ENCODE data around the gene PTPN1. TPM values are rescaled to one million over a fixed set of nuclear protein-coding genes. Genes with fewer than 3 reads are reported as not detected.
A peak's percentile ranks its signal among the peaks of the same experiment; 100 is the strongest.

The PTPN1 gene
- total and polyA plus RNA-seq, 2 of the 4 experiments (the other 2 are of a cell fraction) = 31.7 to 37.4 TPM

- TF ChIP-seq CEBPB (IDR thresholded peaks at IDR 0.05; ENCODE audit: low read depth, low read length) (0 out of 2 replicates have a peak, but pooled peaks have one; percentile 5), USF2 (IDR thresholded peaks at IDR 0.05; ENCODE audit: low read depth, low read length) (no peak)
- Histone ChIP-seq H3K56ac (ENCODE audit: extremely low read depth, insufficient read depth, low read length) (no peak overlapping the region), H2AK5ac (ENCODE audit: low read depth, low read length) (peak overlapping the region; percentile 65), H3K4me2 (ENCODE audit: low read depth, low read length) (no peak overlapping the region), H4K8ac (ENCODE audit: low read depth in 2 of 2, low read length in 2 of 2) (peak overlapping the region in 1 of 2 experiments; percentile 45; a peak in 2 of 4 replicates), H3K9ac (ENCODE audit: low read depth, low read length) (no peak overlapping the region; the same call in 1 of the 2 replicates), H3K4me1 (ENCODE audit: control insufficient read depth, insufficient read depth, low read length) (peaks cover 32% of the 10 kb centered on the region), H3K9me3 (ENCODE audit: control insufficient read depth, insufficient read depth, low read length) (no peaks in the 10 kb centered on the region), H3K36me3 (ENCODE audit: control insufficient read depth, insufficient read depth, low read length) (peaks cover 45% of the 10 kb centered on the region), H3K4me3 (ENCODE audit: insufficient read depth, low read depth, low read length) (no peak overlapping the region), H3K23ac (ENCODE audit: low read depth, low read length) (peak overlapping the region; percentile 59; the same call in 1 of the 2 replicates), H4K5ac (ENCODE audit: low read depth, low read length) (peak overlapping the region; percentile 8; the same call in 1 of the 2 replicates), H3K9me1 (ENCODE audit: insufficient read depth, low read length) (peaks cover 27% of the 10 kb centered on the region), H3K79me1 (ENCODE audit: low read depth in 1 of 2, low read length in 2 of 2) (peaks cover 63 to 91% of the 10 kb centered on the region in 2 experiments), H2AFZ (replicated peaks; ENCODE audit: low read length, poor library complexity) (no peak overlapping the region), H3K27ac (ENCODE audit: insufficient read depth, low read length) (peak overlapping the region; percentile 23; the same call in 1 of the 2 replicates), H3K27me3 (ENCODE audit: control insufficient read depth, insufficient read depth, low read length) (no peaks in the 10 kb centered on the region), H2BK120ac (ENCODE audit: low read depth, low read length) (peak overlapping the region; percentile 28; the same call in 1 of the 2 replicates), H3K4ac (ENCODE audit: low read depth, low read length) (peak overlapping the region; percentile 74), H2AK9ac (replicated peaks; ENCODE audit: low read depth, low read length, poor library complexity) (no peak overlapping the region), H3K18ac (ENCODE audit: low read depth, low read length) (peak overlapping the region; percentile 8; the same call in 1 of the 2 replicates), H2BK5ac (ENCODE audit: low read depth, low read length, poor library complexity, severe bottlenecking) (peak overlapping the region; percentile 44), H2BK15ac (ENCODE audit: low read depth, low read length) (peak overlapping the region; percentile 93; the same call in 2 of the 3 replicates), H2BK20ac (ENCODE audit: low read depth, low read length) (no peak overlapping the region; the same call in 1 of the 2 replicates), H4K91ac (ENCODE audit: insufficient read depth, low read depth, low read length) (no peak overlapping the region; the same call in 1 of the 2 replicates), H4K20me1 (ENCODE audit: insufficient read depth, low read length) (peaks cover 21% of the 10 kb centered on the region; the same call in 1 of the 2 replicates), H3K14ac (replicated peaks; ENCODE audit: low read depth, low read length) (peak overlapping the region; percentile 15; the same call in 1 of the 2 replicates)
- intact Hi-C loops (cut with micrococcal nuclease) (no loop called here), dilution Hi-C loops (cut with HindIII; ENCODE audit: low sequenced_read_pairs, unreplicated experiment) (no loop called here), in situ Hi-C loops (cut with MboI; ENCODE audit: low sequenced_read_pairs) (no loop called here)
- DNase-seq (no peak), ATAC-seq (ENCODE audit: low read depth) (no peak)
- no TSS peak for BruUV-seq (replicated peaks)
- ChIA-PET POLR2A (ENCODE audit: unreplicated experiment) (no interaction called here), CTCF (no interaction called here)
- WGBS, 2 experiments (ENCODE audit: extremely low coverage in 2 of 2, insufficient read length in 1 of 2) = 100% methylated on average over 2 of the region's 3 CpGs; no CpG with 5 or more reads in 1 of the 2 experiments
Measured at GRCh38 chr20:50563133-50563944, 53.2 kb downstream of the PTPN1 start.
